Liver (tissue), 9 donors: ENCODE data around the gene EMP2. TPM values are rescaled to one million over a fixed set of nuclear protein-coding genes. Genes with fewer than 3 reads are reported as not detected.

Experiments
- DNase-seq: peaks from one replicate; pipeline ENCODE4 v3.0.0-alpha.2; 2017; ENCODE audit warnings: low spot score
- H3K27ac ChIP-seq, 2 donors: one replicate each; pipeline ENCODE4 v1.7.0; 2013; ENCODE audit warnings: inconsistent platforms in 2 of 2, low read length in 2 of 2, control low read depth in 1 of 2, low read depth in 1 of 2, mild to moderate bottlenecking in 1 of 2
- H3K27me3 ChIP-seq, 4 donors: one replicate each; pipeline versions ENCODE4 v1.6.1 to v1.7.0; 2013; ENCODE audit warnings: low read length in 3 of 4, inconsistent platforms in 1 of 4, mild to moderate bottlenecking in 1 of 4, moderate library complexity in 1 of 4; ENCODE audit not compliant: control insufficient read depth in 4 of 4, insufficient read depth in 4 of 4
- H3K36me3 ChIP-seq, 4 donors: one replicate each; pipeline versions ENCODE4 v1.6.1 to v1.7.0; 2013; ENCODE audit warnings: low read length in 3 of 4, mild to moderate bottlenecking in 3 of 4, low read depth in 1 of 4, moderate library complexity in 1 of 4; ENCODE audit not compliant: control insufficient read depth in 4 of 4, insufficient read depth in 3 of 4
- H3K4me1 ChIP-seq, 4 donors: one replicate each; pipeline versions ENCODE4 v1.6.1 to v1.7.0; 2013; ENCODE audit warnings: low read length in 3 of 4, mild to moderate bottlenecking in 3 of 4, moderate library complexity in 1 of 4; ENCODE audit not compliant: control insufficient read depth in 4 of 4, insufficient read depth in 4 of 4
- H3K4me3 ChIP-seq, 3 donors: one replicate each; pipeline versions ENCODE4 v1.6.1 to v1.7.0; 2013; ENCODE audit warnings: low read length in 3 of 3, control low read depth in 1 of 3, low read depth in 1 of 3, mild to moderate bottlenecking in 1 of 3
- H3K9ac ChIP-seq, 2 donors: one replicate each; pipeline ENCODE4 v1.7.0; 2013; ENCODE audit warnings: low read length in 2 of 2, mild to moderate bottlenecking in 2 of 2, moderate library complexity in 2 of 2, control low read depth in 1 of 2, low read depth in 1 of 2
- H3K9me3 ChIP-seq, 4 donors: one replicate each; pipeline versions ENCODE4 v1.6.1 to v1.7.0; 2013; ENCODE audit warnings: low read length in 3 of 4; ENCODE audit not compliant: control insufficient read depth in 4 of 4
- CTCF ChIP-seq: fragments of 150-350 bp; IDR thresholded peaks from 2 replicates; pipeline ENCODE4 v1.5.1; 2017; ENCODE audit warnings: improper control_type of control experiment, low read depth, low read length; ENCODE audit not compliant: missing input control
- FOXA1 ChIP-seq: IDR thresholded peaks from 2 replicates; pipeline ENCODE4 v1.6.1; 2016; ENCODE audit warnings: antibody characterized with exemption
- FOXA2 ChIP-seq: IDR thresholded peaks from 2 replicates; pipeline ENCODE4 v1.6.1; 2016; ENCODE audit warnings: antibody characterized with exemption
- HNF4A ChIP-seq, 2 donors: conservative IDR thresholded peaks; 2 replicates each; pipeline ENCODE4 v1.6.1; 2016; ENCODE audit warnings: antibody characterized with exemption in 2 of 2, mild to moderate bottlenecking in 2 of 2
- HNF4G ChIP-seq: IDR thresholded peaks from 2 replicates; pipeline ENCODE4 v1.6.1; 2016; ENCODE audit warnings: antibody characterized with exemption
- JUND ChIP-seq, 2 donors: IDR thresholded peaks; 2 replicates each; pipeline ENCODE4 v1.6.1; 2016; ENCODE audit warnings: antibody characterized with exemption in 2 of 2
- MAX ChIP-seq: IDR thresholded peaks from 2 replicates; pipeline ENCODE4 v1.6.1; 2016; ENCODE audit warnings: antibody characterized with exemption
- NR2F2 ChIP-seq: IDR thresholded peaks from 2 replicates; pipeline ENCODE4 v1.6.1; 2016; ENCODE audit warnings: antibody characterized with exemption
- REST ChIP-seq: IDR thresholded peaks from 2 replicates; pipeline ENCODE4 v1.6.1; 2016; ENCODE audit warnings: antibody characterized with exemption, mild to moderate bottlenecking
- RXRA ChIP-seq, 2 donors: IDR thresholded peaks; 2 replicates each; pipeline ENCODE4 v1.6.1; 2017 to 2018; ENCODE audit warnings: antibody characterized with exemption in 2 of 2, mild to moderate bottlenecking in 1 of 2
- SP1 ChIP-seq: IDR thresholded peaks from 2 replicates; pipeline ENCODE4 v1.6.1; 2018; ENCODE audit warnings: antibody characterized with exemption, mild to moderate bottlenecking
- TAF1 ChIP-seq: conservative IDR thresholded peaks from 2 replicates; pipeline ENCODE4 v1.6.1; 2016; ENCODE audit warnings: antibody characterized with exemption, mild to moderate bottlenecking
- YY1 ChIP-seq: IDR thresholded peaks from 2 replicates; pipeline ENCODE4 v1.6.1; 2016; ENCODE audit warnings: antibody characterized with exemption, mild to moderate bottlenecking
- ZBTB33 ChIP-seq: IDR thresholded peaks from 2 replicates; pipeline ENCODE4 v1.6.1; 2016; ENCODE audit warnings: antibody characterized with exemption
- WGBS: extraction: QIAGEN DNeasy Blood & Tissue Kit; methylation state at CpG from one replicate; pipeline ENCODE4 v1.1.7; 2013; 5-methylcytosine and 5-hydroxymethylcytosine counted together
- polyA plus RNA-seq, 2 donors: library from polyadenylated mRNA; stranded (reverse) in 1 of 2; unstranded in 1 of 2; fragments of 200-250 nt in 1 of 2; fragments of >200 nt in 1 of 2; fragmentation: Nextera tagmentation in 1 of 2; extraction: Ambion mirVana in 1 of 2; gene quantifications; one replicate each; pipeline versions ENCODE4 v1.2.1 to v1.2.3, GENCODE V29; 2013 to 2015
- total RNA-seq, 2 donors: library from RNA; depleted of rRNA; stranded (reverse); fragments of >200 nt; gene quantifications; one replicate each; pipeline ENCODE4 v1.2.3, GENCODE V29; 2014
- donor health status: healthy.
- donor health status: healthy.
- donor health status: healthy.
- donor health status: healthy.
- donor health status: healthy.

Gene EMP2
- total and polyA plus RNA-seq, 4 donors: 6.2 to 138 (median 66.7) TPM

- WGBS: 86% methylated on average over 17 of the region's 17 CpGs
- DNase-seq: no peak
- Histone ChIP-seq H3K9me3 (no peaks in the 10 kb centered on the region), H3K27ac (no peak overlapping the region), H3K36me3 (no peaks in the 10 kb centered on the region), H3K9ac (no peak overlapping the region), H3K27me3 (no peaks in the 10 kb centered on the region), H3K4me1 (peaks cover 0 to 20% (median 8%) of the 10 kb centered on the region in 4 donors), H3K4me3 (no peak overlapping the region)
- no peak for TF ChIP-seq YY1
- TF ChIP-seq CTCF: no peak
- no peak for TF ChIP-seq FOXA1
- no peak for TF ChIP-seq MAX
- no peak for TF ChIP-seq ZBTB33
- TF ChIP-seq FOXA2: no peak
- TF ChIP-seq SP1: no peak
- TF ChIP-seq HNF4G: no peak
- TF ChIP-seq TAF1: no peak
Observed at GRCh38 chr16:10576390-10577304, 3.8 kb downstream of the EMP2 start.

- H3K27ac ChIP-seq: no peak overlapping the region
- no peaks in the 10 kb centered on the region for H3K9me3 ChIP-seq
- 84% methylated on average over 4 of the region's 4 CpGs for WGBS
- H3K9ac ChIP-seq: no peak overlapping the region
- TF ChIP-seq YY1: no peak
- no peak for TF ChIP-seq HNF4A (conservative IDR thresholded peaks at IDR 0.05)
- no peak for TF ChIP-seq NR2F2
- TF ChIP-seq SP1: no peak
- TF ChIP-seq FOXA1: no peak
- TF ChIP-seq HNF4G: no peak
- TF ChIP-seq RXRA (IDR thresholded peaks at IDR 0.05): no peak
- no peak for TF ChIP-seq JUND (IDR thresholded peaks at IDR 0.05)
- no peak for TF ChIP-seq REST
- no peaks in the 10 kb centered on the region for H3K36me3 ChIP-seq
- peaks cover 0 to 17% (median 6%) of the 10 kb centered on the region in 4 donors for H3K4me1 ChIP-seq
- no peak for DNase-seq
- H3K4me3 ChIP-seq: no peak overlapping the region
- no peaks in the 10 kb centered on the region for H3K27me3 ChIP-seq
Observed at GRCh38 chr16:10575506-10576130, 4.8 kb downstream of the EMP2 start.
